KMS-11 (cell line): ENCODE measurements around the gene SLC9A9.

Experiments
- H2AFZ ChIP-seq: fragments of 200-600 bp; sonication (generic); 2 replicates; pipeline ENCODE4 v1.6.1; 2016; ENCODE audit warnings: antibody characterized with exemption, mixed run types, low read depth
- H3K27ac ChIP-seq: fragments of 200-600 bp; sonication (generic); 2 replicates; pipeline ENCODE4 v1.6.1; 2016; ENCODE audit warnings: mild to moderate bottlenecking, mixed run types
- H3K27me3 ChIP-seq: fragments of 200-600 bp; sonication (generic); 2 replicates; pipeline ENCODE4 v1.6.1; 2017; ENCODE audit warnings: mild to moderate bottlenecking, low read depth, mixed run types, moderate library complexity; ENCODE audit not compliant: insufficient read depth
- H3K36me3 ChIP-seq: fragments of 200-600 bp; sonication (generic); 2 replicates; pipeline ENCODE4 v1.6.1; 2017; ENCODE audit warnings: mild to moderate bottlenecking, mixed run types; ENCODE audit not compliant: insufficient read depth
- H3K4me1 ChIP-seq: fragments of 200-600 bp; sonication (generic); 2 replicates; pipeline ENCODE4 v1.6.1; 2016; ENCODE audit warnings: mild to moderate bottlenecking, low read depth, mixed run types; ENCODE audit not compliant: poor library complexity, severe bottlenecking
- H3K4me2 ChIP-seq: fragments of 200-600 bp; sonication (generic); 2 replicates; pipeline ENCODE4 v1.7.0; 2016; ENCODE audit warnings: mild to moderate bottlenecking, mixed run types
- H3K4me3 ChIP-seq: fragments of 200-600 bp; sonication (generic); IDR thresholded peaks from 2 replicates; pipeline ENCODE4 v1.6.1; 2017; ENCODE audit warnings: low read depth, low read length, mixed read lengths; ENCODE audit not compliant: insufficient read depth
- H3K79me2 ChIP-seq: fragments of 200-600 bp; sonication (generic); 2 replicates; pipeline ENCODE4 v1.6.1; 2016; ENCODE audit warnings: low read depth, mixed run types; ENCODE audit not compliant: insufficient read depth
- H3K9ac ChIP-seq: fragments of 200-600 bp; sonication (generic); 2 replicates; pipeline ENCODE4 v1.6.1; 2016; ENCODE audit warnings: mild to moderate bottlenecking, mixed run types
- H4K20me1 ChIP-seq: fragments of 200-600 bp; sonication (generic); 2 replicates; pipeline ENCODE4 v1.6.1; 2016; ENCODE audit warnings: mild to moderate bottlenecking, mixed run types; ENCODE audit not compliant: insufficient read depth
- CTCF ChIP-seq: fragments of 200-600 bp; sonication (generic); conservative IDR thresholded peaks from 2 replicates; pipeline ENCODE4 v1.6.1; 2017; ENCODE audit warnings: low read depth, mild to moderate bottlenecking, antibody characterized with exemption, low read length, moderate library complexity, mixed read lengths

SLC9A9 gene

GRCh38 chr3:143502081-143502480 lies 346.2 kb downstream of the SLC9A9 start:
- no peaks in the 10 kb centered on the region for H4K20me1 ChIP-seq
- no peak overlapping the region for H3K9ac ChIP-seq
- no peak overlapping the region for H2AFZ ChIP-seq
- H3K4me2 ChIP-seq = no peak overlapping the region
- H3K79me2 ChIP-seq = no peaks in the 10 kb centered on the region
- no peak for TF ChIP-seq CTCF
- H3K4me3 ChIP-seq = no peak overlapping the region
- H3K27me3 ChIP-seq = no peaks in the 10 kb centered on the region
- no peak overlapping the region for H3K27ac ChIP-seq
- no peaks in the 10 kb centered on the region for H3K36me3 ChIP-seq
- H3K4me1 ChIP-seq = no peaks in the 10 kb centered on the region

GRCh38 chr3:143497382-143497781 lies 350.9 kb downstream of the SLC9A9 start:
- Histone ChIP-seq H4K20me1 (no peaks in the 10 kb centered on the region), H3K36me3 (no peaks in the 10 kb centered on the region), H3K9ac (no peak overlapping the region), H3K4me2 (no peak overlapping the region), H2AFZ (no peak overlapping the region), H3K4me1 (no peaks in the 10 kb centered on the region), H3K79me2 (no peaks in the 10 kb centered on the region), H3K4me3 (no peak overlapping the region), H3K27me3 (no peaks in the 10 kb centered on the region), H3K27ac (no peak overlapping the region)
- no peak for TF ChIP-seq CTCF

- Histone ChIP-seq H3K79me2 (no peaks in the 10 kb centered on the region), H3K4me2 (no peak overlapping the region), H3K36me3 (no peaks in the 10 kb centered on the region), H3K4me3 (no peak overlapping the region), H3K27me3 (no peaks in the 10 kb centered on the region), H4K20me1 (no peaks in the 10 kb centered on the region), H2AFZ (no peak overlapping the region), H3K27ac (no peak overlapping the region), H3K9ac (no peak overlapping the region), H3K4me1 (no peaks in the 10 kb centered on the region)
- TF ChIP-seq CTCF = no peak
Observed at GRCh38 chr3:143496191-143496590, 352.1 kb downstream of the SLC9A9 start.

- Histone ChIP-seq H2AFZ (no peak overlapping the region), H3K36me3 (no peaks in the 10 kb centered on the region), H3K9ac (no peak overlapping the region), H3K4me1 (no peaks in the 10 kb centered on the region), H3K4me3 (no peak overlapping the region), H3K4me2 (no peak overlapping the region), H3K27me3 (no peaks in the 10 kb centered on the region), H4K20me1 (no peaks in the 10 kb centered on the region), H3K27ac (no peak overlapping the region), H3K79me2 (no peaks in the 10 kb centered on the region)
- no peak for TF ChIP-seq CTCF
Observed at GRCh38 chr3:143495527-143495926, 352.7 kb downstream of the SLC9A9 start.
